WTC11 (cell line): ENCODE data around the gene AK8. TPM values are rescaled to one million over a fixed set of nuclear protein-coding genes. Genes with fewer than 3 reads are reported as not detected.

Experiments used
- ATAC-seq: fragments of 200-7000 bp; cut with Tn5 transposase; 2 replicates; pipeline ENCODE4 v1.10.0; 2021; ENCODE audit warnings: mild to moderate bottlenecking, moderate library complexity
- CTCF ChIA-PET: fragments of 300-600 bp; sonication (Branson Sonifier 250); formaldehyde crosslinking; loops from one replicate; lab custom pipeline; 2021; ENCODE audit warnings: antibody characterized with exemption; lab: Charles Lee
- POLR2A ChIA-PET: fragments of 350-600 bp; sonication (Branson Sonifier 250); formaldehyde crosslinking; loops from one replicate; lab custom pipeline; 2021; ENCODE audit warnings: antibody characterized with exemption; lab: Charles Lee
- DNase-seq: peaks from one replicate; pipeline ENCODE4 v3.0.0; 2021; ENCODE audit warnings: low spot score
- H3K27ac Mint-ChIP-seq: 2 replicates; pipeline ENCODE4 v1.8.0; 2021; ENCODE audit warnings: mixed read lengths
- H3K27me3 Mint-ChIP-seq: 2 replicates; pipeline ENCODE4 v1.8.0; 2021; ENCODE audit warnings: low read depth, mild to moderate bottlenecking, moderate library complexity, mixed read lengths
- H3K36me3 Mint-ChIP-seq: 2 replicates; pipeline ENCODE4 v1.8.0; 2021; ENCODE audit warnings: mixed read lengths
- H3K4me1 Mint-ChIP-seq: 2 replicates; pipeline ENCODE4 v1.8.0; 2022; ENCODE audit warnings: mixed read lengths
- H3K4me3 Mint-ChIP-seq: 2 replicates; pipeline ENCODE4 v1.8.0; 2021; ENCODE audit warnings: mild to moderate bottlenecking, moderate library complexity, mixed read lengths
- H3K9me3 Mint-ChIP-seq: 2 replicates; pipeline ENCODE4 v1.8.0; 2021; ENCODE audit warnings: mixed read lengths
- CREB1 ChIP-seq: sonication (generic); formaldehyde crosslinking; IDR thresholded peaks from 2 replicates; pipeline ENCODE4 v1.8.0; 2023; ENCODE audit warnings: mild to moderate bottlenecking, missing genetic modification reagents
- FOXP1 ChIP-seq: sonication (generic); formaldehyde crosslinking; IDR thresholded peaks from 2 replicates; pipeline ENCODE4 v1.8.0; 2022; ENCODE audit warnings: missing genetic modification reagents, mild to moderate bottlenecking, moderate library complexity, borderline replicate concordance
- GRHL2 ChIP-seq: fragments of 250-450 bp; sonication (Bioruptor Pico); IDR thresholded peaks from 2 replicates; pipeline ENCODE4 v1.8.0; 2022; ENCODE audit warnings: mild to moderate bottlenecking, moderate library complexity; ENCODE audit not compliant: insufficient replicate concordance, severe bottlenecking
- KAT7 ChIP-seq: sonication (generic); formaldehyde crosslinking; IDR thresholded peaks from 2 replicates; pipeline ENCODE4 v1.8.1; 2023; ENCODE audit warnings: missing genetic modification reagents, mild to moderate bottlenecking, borderline replicate concordance
- NFE2L1 ChIP-seq: sonication (generic); formaldehyde crosslinking; IDR thresholded peaks from 2 replicates; pipeline ENCODE4 v1.8.1; 2023; ENCODE audit warnings: missing genetic modification reagents
- NR1H2 ChIP-seq: sonication (generic); formaldehyde crosslinking; IDR thresholded peaks from 2 replicates; pipeline ENCODE4 v1.9.0; 2021; ENCODE audit warnings: mild to moderate bottlenecking, moderate library complexity, missing genetic modification reagents
- OVOL2 ChIP-seq: fragments of 250-450 bp; sonication (Bioruptor Pico); IDR thresholded peaks from 2 replicates; pipeline ENCODE4 v1.9.0; 2021; ENCODE audit warnings: mild to moderate bottlenecking, borderline replicate concordance
- SMAD4 ChIP-seq: sonication (generic); formaldehyde crosslinking; IDR thresholded peaks from 2 replicates; pipeline ENCODE4 v1.8.0; 2022; ENCODE audit warnings: mild to moderate bottlenecking, missing genetic modification reagents
- SOX15 ChIP-seq: fragments of 250-450 bp; sonication (Bioruptor Pico); IDR thresholded peaks from 2 replicates; pipeline ENCODE4 v1.9.0; 2021; ENCODE audit warnings: mild to moderate bottlenecking
- TCF7 ChIP-seq: sonication (generic); formaldehyde crosslinking; IDR thresholded peaks from 2 replicates; pipeline ENCODE4 v1.8.0; 2022; ENCODE audit warnings: mild to moderate bottlenecking, low read depth, missing genetic modification reagents, moderate library complexity
- TEAD1 ChIP-seq: sonication (generic); formaldehyde crosslinking; IDR thresholded peaks from 2 replicates; pipeline ENCODE4 v1.8.0; 2022; ENCODE audit warnings: mild to moderate bottlenecking, missing genetic modification reagents
- TEAD4 ChIP-seq: sonication (generic); formaldehyde crosslinking; IDR thresholded peaks from 2 replicates; pipeline ENCODE4 v1.8.0; 2022; ENCODE audit warnings: mild to moderate bottlenecking, missing genetic modification reagents
- ZNF263 ChIP-seq: sonication (generic); formaldehyde crosslinking; IDR thresholded peaks from 2 replicates; pipeline ENCODE4 v1.8.1; 2022; ENCODE audit warnings: low read depth, mild to moderate bottlenecking, moderate library complexity, missing genetic modification reagents
- total RNA-seq: library from RNA; stranded (reverse); gene quantifications from 3 replicates; pipeline ENCODE4 v1.2.3, GENCODE V29; 2021
- TF ChIP-seq, protein P1 (sequence below): sonication (generic); formaldehyde crosslinking; IDR thresholded peaks from 2 replicates; pipeline ENCODE4 v1.8.0; 2022; ENCODE audit warnings: missing genetic modification reagents
- TF ChIP-seq, protein P2 (sequence below): sonication (generic); formaldehyde crosslinking; IDR thresholded peaks from 2 replicates; pipeline ENCODE4 v1.8.0; 2023; ENCODE audit warnings: missing genetic modification reagents
- TF ChIP-seq, protein P3 (sequence below): sonication (generic); formaldehyde crosslinking; conservative IDR thresholded peaks from 2 replicates; pipeline ENCODE4 v1.8.1; 2022; ENCODE audit warnings: mild to moderate bottlenecking, missing genetic modification reagents
- TF ChIP-seq, protein P4 (sequence below): fragments of 250-450 bp; sonication (Bioruptor Pico); IDR thresholded peaks from 2 replicates; pipeline ENCODE4 v1.9.0; 2021; ENCODE audit warnings: mild to moderate bottlenecking
- TF ChIP-seq, protein P5 (sequence below): fragments of 200-600 bp; IDR thresholded peaks from 2 replicates; pipeline ENCODE4 v1.8.0; 2022; ENCODE audit warnings: antibody characterized with exemption
- TF ChIP-seq, protein P6 (sequence below): sonication (generic); formaldehyde crosslinking; IDR thresholded peaks from 2 replicates; pipeline ENCODE4 v1.8.0; 2022; ENCODE audit warnings: mild to moderate bottlenecking, missing genetic modification reagents

AK8 gene
- total RNA-seq, 1 experiment from 2014 or later = 0.48 TPM

DNA sequence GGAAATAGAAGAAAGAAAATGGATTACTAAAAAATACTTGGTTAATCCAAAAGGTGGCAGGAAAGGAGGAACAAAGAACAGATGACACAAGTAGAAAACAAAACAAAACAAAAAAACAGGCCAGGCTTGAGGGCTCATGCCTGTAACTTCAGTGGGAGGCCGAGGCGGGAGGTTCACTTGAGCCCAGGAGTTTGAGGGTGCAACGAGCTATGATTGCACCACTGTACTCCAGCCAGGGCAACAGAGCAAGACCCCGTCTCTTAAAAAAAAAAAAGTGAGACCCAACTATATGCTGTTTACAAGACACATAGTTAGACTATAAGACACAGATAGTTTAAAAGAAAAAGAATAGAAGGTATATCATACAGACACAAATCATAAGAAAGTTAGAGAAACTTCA, 59.5 kb downstream of the AK8 start:
- Mint-ChIP-seq H3K36me3 (no peaks in the 10 kb centered on the region), H3K4me3 (no peak overlapping the region), H3K27me3 (peaks cover 3% of the 10 kb centered on the region; the same call in 1 of the 2 replicates), H3K4me1 (no peaks in the 10 kb centered on the region), H3K27ac (no peak overlapping the region), H3K9me3 (0 out of 2 replicates have a peak, but pooled peaks cover 4% of the 10 kb centered on the region)
- DNase-seq (no peak), ATAC-seq (no peak)
- ChIA-PET POLR2A (no interaction called here), CTCF (no interaction called here)
- TF ChIP-seq NR1H2 (CRISPR knock-in tag) = no peak
- TF ChIP-seq TEAD4 (CRISPR knock-in tag) = no peak
- TF ChIP-seq NFE2L1 (CRISPR knock-in tag) = no peak
- TF ChIP-seq CREB1 (CRISPR knock-in tag) = no peak
- TF ChIP-seq FOXP1 (CRISPR knock-in tag) = no peak
- TF ChIP-seq, protein P1, sequence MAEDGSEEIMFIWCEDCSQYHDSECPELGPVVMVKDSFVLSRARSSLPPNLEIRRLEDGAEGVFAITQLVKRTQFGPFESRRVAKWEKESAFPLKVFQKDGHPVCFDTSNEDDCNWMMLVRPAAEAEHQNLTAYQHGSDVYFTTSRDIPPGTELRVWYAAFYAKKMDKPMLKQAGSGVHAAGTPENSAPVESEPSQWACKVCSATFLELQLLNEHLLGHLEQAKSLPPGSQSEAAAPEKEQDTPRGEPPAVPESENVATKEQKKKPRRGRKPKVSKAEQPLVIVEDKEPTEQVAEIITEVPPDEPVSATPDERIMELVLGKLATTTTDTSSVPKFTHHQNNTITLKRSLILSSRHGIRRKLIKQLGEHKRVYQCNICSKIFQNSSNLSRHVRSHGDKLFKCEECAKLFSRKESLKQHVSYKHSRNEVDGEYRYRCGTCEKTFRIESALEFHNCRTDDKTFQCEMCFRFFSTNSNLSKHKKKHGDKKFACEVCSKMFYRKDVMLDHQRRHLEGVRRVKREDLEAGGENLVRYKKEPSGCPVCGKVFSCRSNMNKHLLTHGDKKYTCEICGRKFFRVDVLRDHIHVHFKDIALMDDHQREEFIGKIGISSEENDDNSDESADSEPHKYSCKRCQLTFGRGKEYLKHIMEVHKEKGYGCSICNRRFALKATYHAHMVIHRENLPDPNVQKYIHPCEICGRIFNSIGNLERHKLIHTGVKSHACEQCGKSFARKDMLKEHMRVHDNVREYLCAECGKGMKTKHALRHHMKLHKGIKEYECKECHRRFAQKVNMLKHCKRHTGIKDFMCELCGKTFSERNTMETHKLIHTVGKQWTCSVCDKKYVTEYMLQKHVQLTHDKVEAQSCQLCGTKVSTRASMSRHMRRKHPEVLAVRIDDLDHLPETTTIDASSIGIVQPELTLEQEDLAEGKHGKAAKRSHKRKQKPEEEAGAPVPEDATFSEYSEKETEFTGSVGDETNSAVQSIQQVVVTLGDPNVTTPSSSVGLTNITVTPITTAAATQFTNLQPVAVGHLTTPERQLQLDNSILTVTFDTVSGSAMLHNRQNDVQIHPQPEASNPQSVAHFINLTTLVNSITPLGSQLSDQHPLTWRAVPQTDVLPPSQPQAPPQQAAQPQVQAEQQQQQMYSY = no peak
- TF ChIP-seq, protein P2, sequence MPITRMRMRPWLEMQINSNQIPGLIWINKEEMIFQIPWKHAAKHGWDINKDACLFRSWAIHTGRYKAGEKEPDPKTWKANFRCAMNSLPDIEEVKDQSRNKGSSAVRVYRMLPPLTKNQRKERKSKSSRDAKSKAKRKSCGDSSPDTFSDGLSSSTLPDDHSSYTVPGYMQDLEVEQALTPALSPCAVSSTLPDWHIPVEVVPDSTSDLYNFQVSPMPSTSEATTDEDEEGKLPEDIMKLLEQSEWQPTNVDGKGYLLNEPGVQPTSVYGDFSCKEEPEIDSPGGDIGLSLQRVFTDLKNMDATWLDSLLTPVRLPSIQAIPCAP (CRISPR knock-in tag) = no peak
- no peak for TF ChIP-seq SMAD4 (CRISPR knock-in tag)
- no peak for TF ChIP-seq TEAD1 (CRISPR knock-in tag)
- TF ChIP-seq, protein P3, sequence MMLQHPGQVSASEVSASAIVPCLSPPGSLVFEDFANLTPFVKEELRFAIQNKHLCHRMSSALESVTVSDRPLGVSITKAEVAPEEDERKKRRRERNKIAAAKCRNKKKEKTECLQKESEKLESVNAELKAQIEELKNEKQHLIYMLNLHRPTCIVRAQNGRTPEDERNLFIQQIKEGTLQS (CRISPR knock-in tag) = no peak
- TF ChIP-seq TCF7 (CRISPR knock-in tag) = no peak
- no peak for TF ChIP-seq GRHL2 (CRISPR knock-in tag)
- no peak for TF ChIP-seq KAT7
- TF ChIP-seq, protein P4, sequence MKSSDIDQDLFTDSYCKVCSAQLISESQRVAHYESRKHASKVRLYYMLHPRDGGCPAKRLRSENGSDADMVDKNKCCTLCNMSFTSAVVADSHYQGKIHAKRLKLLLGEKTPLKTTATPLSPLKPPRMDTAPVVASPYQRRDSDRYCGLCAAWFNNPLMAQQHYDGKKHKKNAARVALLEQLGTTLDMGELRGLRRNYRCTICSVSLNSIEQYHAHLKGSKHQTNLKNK = no peak
- no peak for TF ChIP-seq OVOL2 (CRISPR knock-in tag)
- TF ChIP-seq, protein P5, sequence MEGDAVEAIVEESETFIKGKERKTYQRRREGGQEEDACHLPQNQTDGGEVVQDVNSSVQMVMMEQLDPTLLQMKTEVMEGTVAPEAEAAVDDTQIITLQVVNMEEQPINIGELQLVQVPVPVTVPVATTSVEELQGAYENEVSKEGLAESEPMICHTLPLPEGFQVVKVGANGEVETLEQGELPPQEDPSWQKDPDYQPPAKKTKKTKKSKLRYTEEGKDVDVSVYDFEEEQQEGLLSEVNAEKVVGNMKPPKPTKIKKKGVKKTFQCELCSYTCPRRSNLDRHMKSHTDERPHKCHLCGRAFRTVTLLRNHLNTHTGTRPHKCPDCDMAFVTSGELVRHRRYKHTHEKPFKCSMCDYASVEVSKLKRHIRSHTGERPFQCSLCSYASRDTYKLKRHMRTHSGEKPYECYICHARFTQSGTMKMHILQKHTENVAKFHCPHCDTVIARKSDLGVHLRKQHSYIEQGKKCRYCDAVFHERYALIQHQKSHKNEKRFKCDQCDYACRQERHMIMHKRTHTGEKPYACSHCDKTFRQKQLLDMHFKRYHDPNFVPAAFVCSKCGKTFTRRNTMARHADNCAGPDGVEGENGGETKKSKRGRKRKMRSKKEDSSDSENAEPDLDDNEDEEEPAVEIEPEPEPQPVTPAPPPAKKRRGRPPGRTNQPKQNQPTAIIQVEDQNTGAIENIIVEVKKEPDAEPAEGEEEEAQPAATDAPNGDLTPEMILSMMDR = no peak
- no peak for TF ChIP-seq ZNF263 (CRISPR knock-in tag)
- no peak for TF ChIP-seq SOX15 (CRISPR knock-in tag)
- TF ChIP-seq, protein P6, sequence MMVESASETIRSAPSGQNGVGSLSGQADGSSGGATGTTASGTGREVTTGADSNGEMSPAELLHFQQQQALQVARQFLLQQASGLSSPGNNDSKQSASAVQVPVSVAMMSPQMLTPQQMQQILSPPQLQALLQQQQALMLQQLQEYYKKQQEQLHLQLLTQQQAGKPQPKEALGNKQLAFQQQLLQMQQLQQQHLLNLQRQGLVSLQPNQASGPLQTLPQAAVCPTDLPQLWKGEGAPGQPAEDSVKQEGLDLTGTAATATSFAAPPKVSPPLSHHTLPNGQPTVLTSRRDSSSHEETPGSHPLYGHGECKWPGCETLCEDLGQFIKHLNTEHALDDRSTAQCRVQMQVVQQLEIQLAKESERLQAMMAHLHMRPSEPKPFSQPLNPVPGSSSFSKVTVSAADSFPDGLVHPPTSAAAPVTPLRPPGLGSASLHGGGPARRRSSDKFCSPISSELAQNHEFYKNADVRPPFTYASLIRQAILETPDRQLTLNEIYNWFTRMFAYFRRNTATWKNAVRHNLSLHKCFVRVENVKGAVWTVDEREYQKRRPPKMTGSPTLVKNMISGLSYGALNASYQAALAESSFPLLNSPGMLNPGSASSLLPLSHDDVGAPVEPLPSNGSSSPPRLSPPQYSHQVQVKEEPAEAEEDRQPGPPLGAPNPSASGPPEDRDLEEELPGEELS (CRISPR knock-in tag) = no peak
